Ascending aorta (tissue), 2 donors: Measurements from ENCODE around the gene CDK7. TPM values are rescaled to one million over a fixed set of nuclear protein-coding genes. Genes with fewer than 3 reads are reported as not detected.
"Not testable (repeated sequence)": the region's sequence is repeated elsewhere in the genome, so short reads cannot be mapped to it uniquely, and the experiment has no call there.

Source experiments
- DNase-seq, 2 donors: peaks; one replicate each; pipeline ENCODE4 v3.0.0-alpha.2; 2019; ENCODE audit warnings: low spot score in 2 of 2
- H3K27ac ChIP-seq, 2 donors: fragments of 200-600 bp; sonication (generic); one replicate each; pipeline ENCODE4 v1.5.1; 2016 to 2017; ENCODE audit warnings: mild to moderate bottlenecking in 1 of 2
- H3K27me3 ChIP-seq: fragments of 200-600 bp; sonication (generic); one replicate; pipeline ENCODE4 v1.5.1; 2017
- H3K36me3 ChIP-seq, 2 donors: fragments of 200-600 bp; sonication (generic); one replicate each; pipeline ENCODE4 v1.5.1; 2016
- H3K4me1 ChIP-seq, 2 donors: fragments of 200-600 bp; sonication (generic); one replicate each; pipeline ENCODE4 v1.5.1; 2016 to 2017; ENCODE audit warnings: mild to moderate bottlenecking in 1 of 2
- H3K4me3 ChIP-seq, 2 donors: fragments of 200-600 bp; sonication (generic); one replicate each; pipeline ENCODE4 v1.5.1; 2016 to 2017; ENCODE audit warnings: mild to moderate bottlenecking in 1 of 2
- H3K9me3 ChIP-seq, 2 donors: fragments of 200-600 bp; sonication (generic); one replicate each; pipeline ENCODE4 v1.5.1; 2016
- intact Hi-C: fragments of 100-400 bp; cut with DNase I; formaldehyde crosslinking; loops from one replicate; pipeline ENCODE4 v1.15.1; 2023
- total RNA-seq: library from RNA; depleted of rRNA; stranded (reverse); fragments of >200 nt; gene quantifications from one replicate; pipeline ENCODE4 v1.1.0, GENCODE V29; 2016
- TF ChIP-seq, protein P1 (sequence below), 3 experiments: fragments of 200-600 bp in 2 of 3; fragments of 450-650 bp in 1 of 3; sonication (generic) in 2 of 3; IDR thresholded peaks; one replicate each; pipeline ENCODE4 v1.5.1; 2016 to 2019; ENCODE audit warnings: antibody characterized with exemption in 3 of 3, mild to moderate bottlenecking in 1 of 3, moderate library complexity in 1 of 3

The CDK7 gene
- total RNA-seq, 1 donor from 2014 or later, result 94.3 TPM

DNA sequence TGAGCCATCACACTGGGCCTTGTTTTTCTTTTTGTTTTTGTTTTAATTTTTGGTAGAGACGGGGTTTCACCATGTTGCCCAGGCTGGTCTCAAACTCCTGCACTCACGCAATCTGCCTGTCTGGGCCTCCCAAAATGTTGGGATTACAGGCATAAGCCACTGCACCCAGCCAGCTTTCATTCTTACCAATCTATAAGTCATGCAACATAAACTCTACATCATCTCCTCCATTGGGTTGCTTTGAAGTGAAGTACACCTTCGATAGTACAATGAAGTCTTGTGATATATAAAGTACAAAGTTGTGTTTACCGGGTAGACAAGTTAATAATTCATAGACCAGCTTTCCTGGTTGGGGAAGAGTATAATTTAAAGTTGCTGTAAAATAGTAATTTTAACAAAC lies 8.8 kb upstream of the CDK7 start:
- DNase-seq, result no peak
- Histone ChIP-seq H3K36me3 (peaks cover 20 to 34% of the 10 kb centered on the region in 2 donors), H3K27me3 (no peaks in the 10 kb centered on the region), H3K4me3 (no peak overlapping the region), H3K9me3 (no peaks in the 10 kb centered on the region), H3K4me1 (no peaks in the 10 kb centered on the region), H3K27ac (no peak overlapping the region)
- intact Hi-C loops, result no loop called here
- TF ChIP-seq, protein P1, sequence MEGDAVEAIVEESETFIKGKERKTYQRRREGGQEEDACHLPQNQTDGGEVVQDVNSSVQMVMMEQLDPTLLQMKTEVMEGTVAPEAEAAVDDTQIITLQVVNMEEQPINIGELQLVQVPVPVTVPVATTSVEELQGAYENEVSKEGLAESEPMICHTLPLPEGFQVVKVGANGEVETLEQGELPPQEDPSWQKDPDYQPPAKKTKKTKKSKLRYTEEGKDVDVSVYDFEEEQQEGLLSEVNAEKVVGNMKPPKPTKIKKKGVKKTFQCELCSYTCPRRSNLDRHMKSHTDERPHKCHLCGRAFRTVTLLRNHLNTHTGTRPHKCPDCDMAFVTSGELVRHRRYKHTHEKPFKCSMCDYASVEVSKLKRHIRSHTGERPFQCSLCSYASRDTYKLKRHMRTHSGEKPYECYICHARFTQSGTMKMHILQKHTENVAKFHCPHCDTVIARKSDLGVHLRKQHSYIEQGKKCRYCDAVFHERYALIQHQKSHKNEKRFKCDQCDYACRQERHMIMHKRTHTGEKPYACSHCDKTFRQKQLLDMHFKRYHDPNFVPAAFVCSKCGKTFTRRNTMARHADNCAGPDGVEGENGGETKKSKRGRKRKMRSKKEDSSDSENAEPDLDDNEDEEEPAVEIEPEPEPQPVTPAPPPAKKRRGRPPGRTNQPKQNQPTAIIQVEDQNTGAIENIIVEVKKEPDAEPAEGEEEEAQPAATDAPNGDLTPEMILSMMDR (IDR thresholded peaks at IDR 0.05), result no peak

DNA sequence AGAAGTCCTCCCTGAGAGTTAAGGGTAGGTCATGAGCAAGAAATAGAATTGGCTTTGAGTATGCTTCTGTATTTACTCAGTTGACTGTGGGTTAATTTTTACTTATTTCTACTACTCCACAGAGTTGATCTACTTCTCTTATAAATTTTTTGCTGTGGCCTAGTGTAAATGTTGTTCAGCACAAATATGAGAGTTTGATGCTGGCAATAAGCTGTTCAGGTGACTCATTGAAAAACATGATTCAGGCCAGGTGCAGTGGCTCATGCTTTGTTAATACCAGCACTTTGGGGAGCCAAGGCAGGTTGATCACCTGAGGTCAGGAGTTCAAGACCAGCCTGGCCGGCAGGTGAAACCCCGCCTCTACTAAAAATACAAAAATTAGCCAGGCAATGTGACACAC lies 4.5 kb upstream of the CDK7 start:
- Histone ChIP-seq H3K4me1 (no peaks in the 10 kb centered on the region), H3K27me3 (no peaks in the 10 kb centered on the region), H3K36me3 (peaks cover 17 to 29% of the 10 kb centered on the region in 2 donors), H3K9me3 (no peaks in the 10 kb centered on the region), H3K27ac (no peak overlapping the region), H3K4me3 (no peak overlapping the region)
- intact Hi-C loops, result loop anchor here (5.0 kb wide), 1 partner anchor 188 kb away; no protein-coding TSS in a partner anchor
- no peak for DNase-seq
- TF ChIP-seq, protein P1 (IDR thresholded peaks at IDR 0.05), result no peak

DNA sequence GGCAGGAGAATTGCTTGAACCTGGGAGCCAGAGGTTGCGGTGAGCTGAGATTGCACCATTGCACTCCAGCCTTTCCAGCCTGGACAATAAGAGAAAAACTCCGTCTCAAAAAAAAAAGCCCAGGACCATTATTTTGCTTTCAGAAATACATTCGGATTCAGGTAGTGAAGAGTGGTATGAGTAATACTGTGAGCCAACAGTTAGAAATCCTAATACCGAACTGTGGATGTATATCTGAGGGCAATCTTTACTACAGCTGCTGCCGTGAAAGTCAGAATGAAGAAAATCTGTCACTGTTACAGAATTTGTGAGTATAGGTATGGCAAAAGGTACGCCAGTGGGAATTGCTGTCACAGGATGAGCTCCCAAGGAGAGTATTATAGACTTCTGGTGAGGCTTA lies 3.4 kb upstream of the CDK7 start:
- H3K27me3 ChIP-seq, result no peaks in the 10 kb centered on the region
- intact Hi-C loops, result loop anchor here (5.0 kb wide), 1 partner anchor 189 kb away; no protein-coding TSS in a partner anchor

DNA sequence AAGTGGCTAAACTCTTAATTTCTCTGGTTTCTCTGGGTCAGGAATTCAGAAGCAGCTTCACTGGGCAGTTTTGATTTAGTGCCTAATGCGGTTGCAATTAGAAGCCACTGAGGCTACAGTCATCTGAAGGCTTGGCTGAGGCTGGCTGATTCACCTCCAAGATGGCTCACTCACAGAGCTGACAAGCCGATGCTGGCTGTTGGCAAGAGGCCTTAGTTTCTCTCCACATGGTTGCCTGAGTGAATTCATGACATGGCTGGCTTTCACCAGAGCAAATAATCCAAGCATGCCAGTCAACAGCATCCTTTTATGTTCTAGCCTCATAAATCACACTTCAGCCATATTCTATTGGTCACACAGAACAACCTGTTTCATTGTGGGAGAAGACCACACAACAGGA lies 2.8 kb upstream of the CDK7 start:
- H3K4me3 ChIP-seq, result no peak overlapping the region
- H3K9me3 ChIP-seq, result no peaks in the 10 kb centered on the region
- intact Hi-C loops, result loop anchor here (5.0 kb wide), 1 partner anchor 190 kb away; no protein-coding TSS in a partner anchor
- H3K27ac ChIP-seq, result no peak overlapping the region
- no peaks in the 10 kb centered on the region for H3K27me3 ChIP-seq
- peaks cover 17 to 29% of the 10 kb centered on the region in 2 donors for H3K36me3 ChIP-seq
- H3K4me1 ChIP-seq, result peaks cover 0 to 10% of the 10 kb centered on the region in 2 donors
- TF ChIP-seq, protein P1 (IDR thresholded peaks at IDR 0.05), result no peak
- DNase-seq, result no peak

More for the DNA sequence above, 3.4 kb upstream of the CDK7 start:
- Histone ChIP-seq H3K36me3 (peaks cover 17 to 29% of the 10 kb centered on the region in 2 donors), H3K9me3 (no peaks in the 10 kb centered on the region), H3K27ac (no peak overlapping the region), H3K4me3 (no peak overlapping the region), H3K4me1 (peaks cover 0 to 5% of the 10 kb centered on the region in 2 donors)
- TF ChIP-seq, protein P1 (IDR thresholded peaks at IDR 0.05), result no peak
- no peak for DNase-seq

DNA sequence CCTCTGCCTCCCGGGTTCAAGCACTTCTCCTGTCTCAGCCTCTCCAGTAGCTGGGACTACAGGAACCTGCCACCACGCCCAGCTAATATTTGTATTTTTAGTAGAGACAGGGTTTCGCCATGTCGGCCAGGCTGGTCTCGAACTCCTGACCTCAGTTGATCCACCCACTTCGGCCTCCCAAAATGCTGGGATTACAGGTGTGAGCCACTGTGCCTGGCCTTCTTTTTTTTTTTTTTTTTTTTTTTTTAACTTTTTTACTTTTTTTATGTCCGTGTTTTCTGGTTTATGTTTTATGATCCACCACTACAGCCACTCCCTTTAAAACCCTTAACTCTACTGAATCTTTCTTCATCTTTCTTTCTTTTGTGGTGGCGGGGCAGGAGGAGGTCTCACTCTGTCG lies 2.0 kb downstream of the CDK7 start:
- H3K36me3 ChIP-seq, H3K9me3 ChIP-seq, H3K27me3 ChIP-seq, intact Hi-C loops, H3K27ac ChIP-seq, DNase-seq: not testable (repeated sequence)
- peaks cover 0 to 12% of the 10 kb centered on the region in 2 donors for H3K4me1 ChIP-seq
- H3K4me3 ChIP-seq, result peak overlapping the region in 1 of 2 donors; percentile 85

DNA sequence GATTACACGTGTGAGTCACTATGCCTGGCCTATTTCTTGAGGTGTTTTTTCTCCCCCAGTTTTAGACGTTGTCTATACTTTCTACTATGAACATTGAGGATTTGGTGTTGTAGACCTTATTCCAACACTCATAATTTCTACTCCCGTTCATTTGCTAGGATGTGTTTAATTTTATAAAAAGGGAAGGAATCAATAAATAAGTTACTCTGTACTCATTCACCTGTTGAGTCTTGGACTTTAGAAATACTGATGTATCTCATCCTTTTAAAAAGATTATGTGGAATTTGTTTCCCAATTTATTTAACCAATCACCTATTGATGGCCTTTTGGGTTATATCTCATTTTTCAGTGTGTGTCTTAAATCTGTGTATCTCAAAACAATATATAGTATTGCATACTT lies 3.2 kb downstream of the CDK7 start:
- H3K27ac ChIP-seq, result no peak overlapping the region
- no peaks in the 10 kb centered on the region for H3K9me3 ChIP-seq
- no peak overlapping the region for H3K4me3 ChIP-seq
- H3K27me3 ChIP-seq, result no peaks in the 10 kb centered on the region
- peaks cover 6 to 9% of the 10 kb centered on the region in 2 donors for H3K36me3 ChIP-seq
- DNase-seq, result no peak
- intact Hi-C loops, result no loop called here
- peaks cover 0 to 12% of the 10 kb centered on the region in 2 donors for H3K4me1 ChIP-seq
- TF ChIP-seq, protein P1 (IDR thresholded peaks at IDR 0.05), result no peak
